ENCODE results near the gene ZFP30. TPM values are rescaled to one million over a fixed set of nuclear protein-coding genes. Genes with fewer than 3 reads are reported as not detected.

Gene ZFP30
- total RNA-seq (2022) (12.9 and 15.5 TPM in 2 replicates), Bru-seq, nascent RNA (percentile 71 among the genes with signal in this experiment), BruChase-seq, experiment 1, labeled RNA remaining after a 2-hour chase (percentile 75 among the genes with signal in this experiment), BruChase-seq, experiment 2, labeled RNA remaining after a 6-hour chase (percentile 63 among the genes with signal in this experiment)
- long read RNA-seq, partial matches to known transcripts, result 0 of 14 reads
- long read RNA-seq, other reads (novel, unspliced or antisense), result 14 of 14 reads

- peak; percentile 95 to 97 for DNase-seq
- Histone ChIP-seq H3K4me1 (no peaks in the 10 kb centered on the region; the same call in 1 of the 2 replicates), H3K4me3 (ENCODE audit: low read depth, low read length) (peak within 1 kb of the TSS; percentile 100), H3K9me3 (peaks cover 10% of the 10 kb centered on the region; the same call in 1 of the 2 replicates), H3K27me3 (replicated peaks; ENCODE audit: control insufficient read depth, insufficient read depth, low read length) (no peaks in the 10 kb centered on the region), H3K36me3 (ENCODE audit: control insufficient read depth, insufficient read depth, low read length) (no peaks in the 10 kb centered on the region)
- TF ChIP-seq, protein P1, sequence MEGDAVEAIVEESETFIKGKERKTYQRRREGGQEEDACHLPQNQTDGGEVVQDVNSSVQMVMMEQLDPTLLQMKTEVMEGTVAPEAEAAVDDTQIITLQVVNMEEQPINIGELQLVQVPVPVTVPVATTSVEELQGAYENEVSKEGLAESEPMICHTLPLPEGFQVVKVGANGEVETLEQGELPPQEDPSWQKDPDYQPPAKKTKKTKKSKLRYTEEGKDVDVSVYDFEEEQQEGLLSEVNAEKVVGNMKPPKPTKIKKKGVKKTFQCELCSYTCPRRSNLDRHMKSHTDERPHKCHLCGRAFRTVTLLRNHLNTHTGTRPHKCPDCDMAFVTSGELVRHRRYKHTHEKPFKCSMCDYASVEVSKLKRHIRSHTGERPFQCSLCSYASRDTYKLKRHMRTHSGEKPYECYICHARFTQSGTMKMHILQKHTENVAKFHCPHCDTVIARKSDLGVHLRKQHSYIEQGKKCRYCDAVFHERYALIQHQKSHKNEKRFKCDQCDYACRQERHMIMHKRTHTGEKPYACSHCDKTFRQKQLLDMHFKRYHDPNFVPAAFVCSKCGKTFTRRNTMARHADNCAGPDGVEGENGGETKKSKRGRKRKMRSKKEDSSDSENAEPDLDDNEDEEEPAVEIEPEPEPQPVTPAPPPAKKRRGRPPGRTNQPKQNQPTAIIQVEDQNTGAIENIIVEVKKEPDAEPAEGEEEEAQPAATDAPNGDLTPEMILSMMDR (IDR thresholded peaks at IDR 0.05; ENCODE audit: insufficient read depth in 1 of 2, low read depth in 1 of 2, low read length in 1 of 2, severe bottlenecking in 1 of 2, unreplicated experiment in 1 of 2), result no peak
- intact Hi-C loops (cut with micrococcal nuclease; ENCODE audit: unreplicated experiment), result loop anchor here (2.0 to 5.0 kb wide), 3 partner anchors 64 to 438 kb away; partner anchors contain the start of genes ZNF383, ZNF573 and ZNF607
- no peaks in the 10 kb centered on the region for H3K27me3 Mint-ChIP-seq (ENCODE audit: insufficient read depth, unreplicated experiment)
- CTCF ChIA-PET, result no interaction called here
- H3K9me3 Mint-ChIP-seq (ENCODE audit: unreplicated experiment), result peaks cover 16% of the 10 kb centered on the region
- H3K4me3 Mint-ChIP-seq (ENCODE audit: unreplicated experiment), result peak within 1 kb of the TSS; percentile 84
- peaks cover 31% of the 10 kb centered on the region for H3K36me3 Mint-ChIP-seq (ENCODE audit: insufficient read depth, unreplicated experiment)
- BruUV-seq (replicated peaks), result no TSS peak
- peak within 1 kb of the TSS; percentile 97 for H3K27ac Mint-ChIP-seq (ENCODE audit: unreplicated experiment)
- POLR2A ChIA-PET, result interaction anchor here (0.5 kb wide), 2 partner anchors 70 to 285 kb away, joined by 3 to 7 read pairs; partner anchors contain the start of gene ZNF527
- peaks cover 20% of the 10 kb centered on the region for H3K4me1 Mint-ChIP-seq (ENCODE audit: low read depth, unreplicated experiment)
Measured at GRCh38 chr19:37655301-37655688, at the start of gene ZFP30. TSS of gene ZFP30 (minus strand) at chr19:37655465. CDS start at chr19:37647822, 7,643 bp downstream.

DNA sequence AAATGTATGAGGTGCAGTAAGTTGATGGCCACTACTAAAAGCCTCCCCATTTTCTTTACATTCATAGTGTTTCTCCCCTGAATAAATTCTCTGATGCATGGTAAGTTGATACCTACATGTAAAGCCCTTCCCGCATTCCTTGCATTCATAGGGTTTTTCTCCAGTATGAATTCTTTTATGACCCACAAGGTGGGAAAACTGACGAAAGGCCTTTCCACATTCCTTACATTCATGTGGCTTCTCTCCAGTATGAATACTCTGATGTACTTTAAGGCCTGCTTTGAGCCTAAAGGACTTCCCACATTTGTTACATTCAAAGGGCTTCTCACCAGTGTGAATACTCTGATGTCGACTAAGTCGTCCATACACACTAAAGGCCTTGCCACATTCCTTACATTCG is 43.8 kb upstream of the ZFP30 start:
- peaks cover 4% of the 10 kb centered on the region for H3K36me3 ChIP-seq (ENCODE audit: control insufficient read depth, insufficient read depth, low read length)
- peaks cover 12% of the 10 kb centered on the region for H3K4me1 ChIP-seq
- ChIA-PET POLR2A (no interaction called here), CTCF (no interaction called here)
- no peak overlapping the region for H3K4me3 Mint-ChIP-seq (ENCODE audit: unreplicated experiment)
- BruUV-seq (replicated peaks), result TSS peak; percentile 20
- intact Hi-C loops (cut with micrococcal nuclease; ENCODE audit: unreplicated experiment), result no loop called here
- peak in 1 of 2 experiments; percentile 8 for DNase-seq
- H3K27me3 ChIP-seq (replicated peaks; ENCODE audit: control insufficient read depth, insufficient read depth, low read length), result no peaks in the 10 kb centered on the region
- no peaks in the 10 kb centered on the region for H3K27me3 Mint-ChIP-seq (ENCODE audit: insufficient read depth, unreplicated experiment)
- H3K36me3 Mint-ChIP-seq (ENCODE audit: insufficient read depth, unreplicated experiment), result peaks cover 59% of the 10 kb centered on the region
- H3K9me3 ChIP-seq, result peaks cover 55% of the 10 kb centered on the region
- no peak overlapping the region for H3K4me3 ChIP-seq (ENCODE audit: low read depth, low read length)
- TF ChIP-seq, protein P1 (IDR thresholded peaks at IDR 0.05; ENCODE audit: insufficient read depth in 1 of 2, low read depth in 1 of 2, low read length in 1 of 2, severe bottlenecking in 1 of 2, unreplicated experiment in 1 of 2), result no peak
- H3K4me1 Mint-ChIP-seq (ENCODE audit: low read depth, unreplicated experiment), result no peaks in the 10 kb centered on the region
- H3K9me3 Mint-ChIP-seq (ENCODE audit: unreplicated experiment), result peaks cover 56% of the 10 kb centered on the region
- peak overlapping the region; percentile 8 for H3K27ac Mint-ChIP-seq (ENCODE audit: unreplicated experiment)

GRCh38 chr19:37698216-37698615 is 43.0 kb upstream of the ZFP30 start:
- POLR2A ChIA-PET, result no interaction called here
- Mint-ChIP-seq H3K9me3 (ENCODE audit: unreplicated experiment) (peaks cover 64% of the 10 kb centered on the region), H3K36me3 (ENCODE audit: insufficient read depth, unreplicated experiment) (peaks cover 52% of the 10 kb centered on the region), H3K27ac (ENCODE audit: unreplicated experiment) (no peak overlapping the region), H3K4me3 (ENCODE audit: unreplicated experiment) (no peak overlapping the region), H3K27me3 (ENCODE audit: insufficient read depth, unreplicated experiment) (no peaks in the 10 kb centered on the region), H3K4me1 (ENCODE audit: low read depth, unreplicated experiment) (no peaks in the 10 kb centered on the region)
- Histone ChIP-seq H3K4me3 (ENCODE audit: low read depth, low read length) (no peak overlapping the region), H3K4me1 (peaks cover 12% of the 10 kb centered on the region), H3K36me3 (ENCODE audit: control insufficient read depth, insufficient read depth, low read length) (peaks cover 4% of the 10 kb centered on the region), H3K9me3 (peaks cover 57% of the 10 kb centered on the region), H3K27me3 (replicated peaks; ENCODE audit: control insufficient read depth, insufficient read depth, low read length) (no peaks in the 10 kb centered on the region)
- no peak for DNase-seq
- intact Hi-C loops (cut with micrococcal nuclease; ENCODE audit: unreplicated experiment), result no loop called here
- CTCF ChIA-PET, result no interaction called here
- BruUV-seq (replicated peaks), result no TSS peak
- TF ChIP-seq, protein P1 (IDR thresholded peaks at IDR 0.05; ENCODE audit: insufficient read depth in 1 of 2, low read depth in 1 of 2, low read length in 1 of 2, severe bottlenecking in 1 of 2, unreplicated experiment in 1 of 2), result no peak

Data from Caco-2 (cell line).